GF-D8 (cell line): Measurements from ENCODE around the gene ATP6V0D1.

Experiments used
- DNase-seq: peaks from one replicate; lab custom pipeline; 2025; lab: John Stamatoyannopoulos, UW

ATP6V0D1 gene

DNA sequence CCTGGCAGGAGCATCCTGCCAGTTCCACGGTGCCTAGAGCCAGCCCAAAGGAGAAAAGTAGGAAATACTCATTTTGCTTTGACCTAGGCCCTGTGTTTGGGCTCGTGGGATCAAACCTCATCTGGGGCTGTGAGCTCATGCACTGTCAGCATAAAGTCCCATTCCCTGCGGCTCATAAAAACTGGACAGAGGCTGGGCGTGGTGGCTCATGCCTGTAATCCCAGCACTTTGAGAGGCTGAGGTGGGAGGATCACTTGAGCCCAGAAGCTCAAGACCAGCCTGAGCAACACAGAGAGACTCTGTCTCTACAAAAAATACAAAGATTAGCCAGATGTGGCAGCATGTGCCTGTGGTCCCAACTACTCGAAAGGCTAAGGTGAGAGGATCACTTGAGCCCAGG lies 17.9 kb downstream of the ATP6V0D1 start:
- no peak for DNase-seq

DNA sequence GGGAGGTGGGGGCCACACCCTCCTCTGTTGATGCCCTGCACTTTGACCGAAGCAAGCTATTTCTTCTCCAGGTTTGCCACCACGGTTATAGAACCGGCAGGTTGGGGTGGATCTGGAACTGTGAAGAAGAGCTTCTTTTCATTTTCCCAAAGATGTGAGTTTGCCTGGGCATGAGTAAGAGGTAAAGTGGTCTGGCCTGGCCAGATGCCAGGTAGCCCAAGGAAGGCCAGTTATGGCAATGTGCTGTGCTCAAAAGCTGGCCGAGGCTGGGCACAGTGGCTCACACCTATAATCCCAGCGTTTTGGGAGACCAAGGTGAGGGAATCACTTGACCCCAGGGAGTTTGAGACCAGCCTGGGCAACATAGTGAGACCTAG lies 18.7 kb downstream of the ATP6V0D1 start:
- DNase-seq: no peak

DNA sequence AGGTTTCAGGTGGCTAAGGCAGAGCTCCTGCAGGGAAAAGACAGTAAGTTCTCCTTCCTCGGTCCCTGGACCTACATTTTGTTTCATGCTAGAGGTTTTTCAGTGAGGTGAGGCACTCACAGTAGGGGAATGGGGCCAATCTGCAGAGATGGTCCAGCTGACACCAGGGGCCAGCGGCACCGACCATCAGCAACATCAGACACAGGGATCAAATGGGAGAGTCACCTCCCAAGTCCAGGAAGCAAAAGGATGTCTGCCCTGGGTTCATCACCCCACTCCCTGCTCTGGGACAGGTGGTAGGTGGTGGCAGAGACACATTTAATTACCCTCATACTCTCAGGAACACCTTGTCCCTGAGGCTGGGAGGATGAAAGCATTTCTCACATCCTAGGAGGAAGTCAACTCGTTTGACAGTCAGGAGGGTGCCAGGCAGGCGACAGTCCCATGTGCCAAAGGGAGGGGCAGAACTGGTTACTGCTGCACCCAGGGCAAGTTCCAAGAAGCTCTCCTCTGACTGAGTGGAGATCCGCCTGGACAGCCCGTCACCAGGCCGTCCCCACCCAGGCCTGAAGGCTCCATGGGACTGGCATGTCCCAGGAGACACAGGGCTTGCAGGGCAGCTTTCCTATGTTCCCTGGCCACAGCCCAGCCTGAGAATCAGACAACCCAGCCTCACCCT lies 19.2 kb downstream of the ATP6V0D1 start:
- no peak for DNase-seq

DNA sequence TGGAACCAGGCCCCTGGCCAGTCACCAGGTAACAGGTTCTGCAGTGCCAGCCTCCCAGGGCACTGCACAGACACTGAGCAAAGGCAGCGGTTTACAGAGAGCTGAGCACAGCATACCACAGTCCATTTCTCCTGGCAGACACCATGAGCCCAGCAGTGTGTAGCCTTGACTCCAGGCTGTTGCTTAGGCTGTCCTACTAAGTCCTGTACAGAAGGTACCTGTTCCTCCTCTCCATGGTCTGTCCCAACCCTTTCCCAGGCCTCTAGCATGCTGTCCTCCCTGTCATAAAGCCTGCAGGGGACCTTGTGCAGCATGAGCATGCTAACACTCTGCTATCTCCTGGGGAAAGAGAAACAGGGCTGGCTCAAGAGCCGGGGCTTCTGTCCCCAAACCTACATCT lies 20.0 kb downstream of the ATP6V0D1 start:
- DNase-seq: no peak

DNA sequence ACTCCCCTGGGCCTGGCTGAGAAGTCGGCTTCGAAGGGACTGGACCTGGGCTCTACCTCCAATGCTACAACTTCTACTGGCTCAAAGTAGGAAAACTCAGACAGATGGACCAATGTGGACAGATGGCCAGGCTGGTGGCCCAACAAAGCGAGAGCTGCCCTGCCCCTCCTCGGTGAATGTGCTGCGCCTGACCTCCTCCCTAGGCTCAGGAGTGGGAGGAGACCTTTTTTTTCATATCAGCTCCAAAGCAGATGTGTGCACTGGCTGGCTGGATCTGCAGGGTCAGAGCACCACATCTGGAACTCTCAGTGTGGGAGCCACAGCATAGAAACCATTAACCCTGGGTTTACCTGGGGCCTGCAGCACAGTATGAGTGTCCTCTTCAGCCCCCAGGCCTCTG lies 20.8 kb downstream of the ATP6V0D1 start:
- no peak for DNase-seq

DNA sequence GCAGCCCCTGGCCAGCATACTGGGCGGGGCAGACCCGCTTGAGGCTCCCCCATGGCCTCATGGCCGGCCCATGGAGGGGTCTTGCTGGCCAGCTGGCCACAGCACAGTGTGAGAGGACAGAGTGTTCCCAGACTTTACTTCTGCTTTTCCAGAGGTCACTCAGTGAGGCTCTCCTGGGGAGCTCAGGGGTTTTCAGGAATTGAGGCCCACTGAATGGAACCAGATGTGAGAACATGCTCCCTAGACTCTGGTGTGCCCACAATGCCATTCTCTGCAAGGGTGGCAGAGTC lies 21.2 kb downstream of the ATP6V0D1 start:
- no peak for DNase-seq

DNA sequence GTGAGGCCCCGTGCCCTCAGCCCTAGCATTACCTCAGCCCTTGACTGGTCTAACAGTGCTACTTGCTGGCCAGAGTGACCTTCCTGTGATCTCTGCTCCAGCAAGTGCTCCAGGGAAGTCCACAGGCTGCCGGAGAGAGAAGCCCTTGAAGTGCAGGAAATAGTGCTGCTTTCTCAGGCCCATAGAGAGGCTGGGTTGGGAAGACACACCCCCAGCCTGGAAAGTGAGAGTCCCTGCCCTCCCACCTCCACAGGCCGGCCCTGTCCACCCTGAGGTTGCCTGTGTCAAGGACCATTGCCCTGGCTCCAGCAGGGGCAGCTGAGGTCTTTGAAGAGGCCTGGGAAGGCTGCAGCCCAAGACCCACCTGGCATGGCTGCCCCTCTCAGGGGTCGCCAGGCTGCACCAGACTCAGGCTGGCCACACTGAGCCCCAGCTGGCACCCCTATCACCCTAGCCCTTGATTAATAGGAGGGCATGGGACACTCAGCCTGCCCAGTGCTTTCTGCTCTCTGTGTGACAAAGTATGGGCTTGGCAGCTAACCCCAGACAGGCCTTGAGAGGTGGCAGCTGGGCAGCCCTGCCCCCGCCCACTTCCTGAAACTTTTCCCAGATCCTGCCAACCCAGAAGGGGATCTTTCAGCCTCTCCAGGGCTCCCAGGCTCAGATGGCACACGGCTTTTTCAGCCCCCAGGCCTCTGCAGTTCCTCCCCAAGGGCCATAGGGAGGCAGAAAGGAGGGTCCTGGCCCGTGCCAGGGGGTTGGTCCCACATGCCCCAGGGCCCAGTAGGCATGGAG lies 21.7 kb downstream of the ATP6V0D1 start:
- DNase-seq: no peak

DNA sequence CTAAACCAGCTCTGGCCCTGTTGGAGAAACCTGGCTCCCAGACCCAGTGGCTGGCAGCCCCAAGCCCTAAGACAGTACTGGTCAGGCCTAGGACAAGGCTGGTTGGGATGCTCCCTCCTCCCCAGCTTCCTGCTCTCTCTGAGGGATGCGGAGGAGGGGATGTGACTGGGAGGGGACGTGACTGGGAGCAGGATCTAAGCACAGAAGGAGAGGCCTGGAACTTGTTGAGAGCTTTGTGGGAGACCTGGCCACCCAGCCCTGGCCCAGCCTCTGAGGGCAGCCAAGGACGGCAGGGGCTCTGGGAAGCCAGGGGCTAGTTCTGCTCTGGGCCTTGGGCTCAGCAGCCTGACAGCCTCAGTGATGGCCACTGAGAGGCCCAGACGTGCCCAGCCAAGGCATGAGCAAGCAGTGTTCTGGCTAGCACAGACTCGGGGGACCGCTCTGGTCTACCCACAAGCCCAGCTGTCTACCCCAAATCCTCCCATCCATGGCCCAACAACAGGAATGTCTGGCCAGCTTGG lies 22.8 kb downstream of the ATP6V0D1 start:
- DNase-seq: no peak

DNA sequence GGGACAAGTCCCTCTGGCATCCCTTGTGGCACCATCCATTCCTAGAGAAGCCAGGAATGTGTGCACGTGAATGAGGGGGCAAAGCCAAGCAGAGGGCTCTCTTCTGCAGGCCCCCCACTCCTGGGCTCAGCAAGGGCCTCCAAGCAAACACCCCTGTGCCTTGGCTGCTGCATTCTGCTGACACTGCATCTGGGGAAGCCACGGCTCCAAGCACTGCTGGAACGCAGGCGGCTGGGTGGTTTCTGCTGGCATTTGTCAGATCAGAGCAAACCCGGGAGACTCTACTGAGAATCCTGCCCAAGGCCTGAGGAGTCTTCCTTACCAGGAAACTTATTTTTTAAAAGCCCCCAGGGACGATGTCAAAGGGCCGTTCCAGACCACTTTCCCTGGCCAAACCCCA lies 23.3 kb downstream of the ATP6V0D1 start:
- no peak for DNase-seq

DNA sequence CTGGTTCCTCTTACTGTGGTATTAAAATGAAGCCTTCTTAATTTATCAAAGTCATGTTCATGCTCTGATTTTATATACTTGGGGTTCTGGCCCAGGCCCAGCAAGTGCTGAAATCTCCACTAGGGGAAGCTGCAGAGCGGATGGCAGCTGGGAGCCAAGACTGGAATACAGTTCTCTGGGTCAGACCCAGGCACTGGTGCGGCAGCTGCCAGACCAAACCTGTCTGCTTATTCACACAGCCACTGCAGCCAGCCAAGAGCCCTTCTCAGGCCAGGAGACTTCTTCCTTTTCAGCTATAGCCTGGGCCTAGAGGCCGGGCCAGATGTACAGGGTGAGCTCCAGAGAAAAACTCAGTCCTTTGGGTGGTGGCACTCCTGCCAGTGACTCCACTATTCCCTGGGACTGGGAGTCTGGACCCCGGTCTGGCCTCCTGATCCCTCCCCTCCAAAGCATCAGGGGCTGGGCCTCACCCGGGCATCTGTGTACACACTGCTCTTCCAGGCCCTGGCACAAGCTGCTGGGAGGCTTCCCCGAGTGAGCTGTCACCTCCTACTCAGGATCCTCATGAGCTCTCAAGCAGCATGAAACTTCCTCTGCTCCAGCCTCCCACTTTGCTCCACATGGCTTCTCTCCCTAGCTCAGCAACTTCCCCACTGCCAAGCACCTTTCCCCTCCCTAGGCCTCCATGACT lies 24.4 kb downstream of the ATP6V0D1 start:
- no peak for DNase-seq

DNA sequence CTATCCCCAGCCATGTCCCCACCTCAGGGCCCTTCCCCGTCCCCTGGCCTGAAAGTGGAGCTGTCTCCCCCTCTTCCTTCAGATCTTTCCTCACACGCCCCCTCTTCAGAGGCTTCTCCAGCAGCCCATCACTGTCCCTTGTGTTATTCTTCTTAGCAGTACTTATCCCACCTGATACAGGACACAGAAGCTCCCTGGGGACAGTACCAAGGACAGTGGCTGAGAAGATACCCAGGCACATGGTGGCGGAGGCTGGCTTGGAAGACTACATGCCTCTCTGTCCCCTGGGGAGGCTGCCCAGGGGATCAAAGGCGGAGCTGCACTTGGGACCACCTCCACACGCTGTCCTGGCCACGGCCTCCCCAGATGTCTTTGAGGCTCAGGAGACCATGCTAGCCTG lies 26.1 kb downstream of the ATP6V0D1 start:
- no peak for DNase-seq

DNA sequence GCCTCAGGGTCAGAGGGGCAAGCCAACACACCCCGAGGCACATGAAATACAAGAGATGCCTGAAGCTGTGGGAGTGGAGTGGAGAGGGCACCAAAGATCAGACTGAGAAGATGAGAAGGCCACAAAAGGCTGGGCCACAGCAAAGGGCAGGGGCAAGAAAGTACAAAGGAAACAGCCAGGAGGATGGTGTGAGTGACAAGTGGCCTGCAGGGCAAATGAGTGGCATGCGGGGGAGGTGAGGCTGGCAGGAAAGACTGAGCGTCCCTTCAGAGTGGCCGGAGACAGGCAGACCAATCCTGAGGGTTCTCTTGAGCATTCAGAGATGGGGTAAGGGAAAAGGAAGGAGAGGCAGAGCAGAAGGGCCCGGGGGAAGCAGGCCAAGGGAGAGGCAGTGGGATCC lies 26.9 kb downstream of the ATP6V0D1 start:
- DNase-seq: no peak

DNA sequence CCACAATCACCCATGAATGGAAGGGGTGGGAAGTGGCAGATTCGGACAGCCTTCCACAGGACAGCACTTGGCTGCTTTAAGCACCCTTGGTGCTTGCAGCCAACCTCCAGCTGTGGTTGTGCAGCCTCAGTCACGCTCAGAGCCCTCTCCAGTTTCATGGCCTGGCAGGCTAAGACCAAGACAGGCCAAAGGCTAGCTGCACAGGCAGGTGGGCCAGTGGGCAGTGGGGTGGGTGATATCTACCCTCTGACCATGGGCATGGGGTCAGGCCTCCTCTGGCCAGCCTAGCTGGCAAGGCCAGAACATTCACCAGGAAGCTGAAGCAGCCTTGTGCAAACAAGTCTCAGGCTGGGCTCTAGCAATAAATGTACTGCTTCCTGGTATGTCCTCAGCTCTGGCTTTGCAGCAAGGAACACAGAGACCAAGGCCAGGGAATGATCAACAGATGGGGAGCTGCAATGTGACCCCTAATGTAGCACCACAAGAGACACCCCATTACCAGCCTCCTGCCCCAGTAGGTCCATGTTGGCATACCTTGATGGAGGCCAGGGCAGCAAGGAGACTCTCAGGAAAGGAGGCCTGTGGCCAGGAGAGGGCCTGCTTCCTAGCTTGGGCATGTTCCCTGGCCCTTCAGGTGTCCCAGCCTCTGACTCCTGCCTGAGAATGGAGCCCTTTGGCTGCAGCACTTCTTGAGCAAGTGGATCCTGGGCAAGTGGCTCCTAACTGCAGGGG lies 29.1 kb downstream of the ATP6V0D1 start:
- no peak for DNase-seq

DNA sequence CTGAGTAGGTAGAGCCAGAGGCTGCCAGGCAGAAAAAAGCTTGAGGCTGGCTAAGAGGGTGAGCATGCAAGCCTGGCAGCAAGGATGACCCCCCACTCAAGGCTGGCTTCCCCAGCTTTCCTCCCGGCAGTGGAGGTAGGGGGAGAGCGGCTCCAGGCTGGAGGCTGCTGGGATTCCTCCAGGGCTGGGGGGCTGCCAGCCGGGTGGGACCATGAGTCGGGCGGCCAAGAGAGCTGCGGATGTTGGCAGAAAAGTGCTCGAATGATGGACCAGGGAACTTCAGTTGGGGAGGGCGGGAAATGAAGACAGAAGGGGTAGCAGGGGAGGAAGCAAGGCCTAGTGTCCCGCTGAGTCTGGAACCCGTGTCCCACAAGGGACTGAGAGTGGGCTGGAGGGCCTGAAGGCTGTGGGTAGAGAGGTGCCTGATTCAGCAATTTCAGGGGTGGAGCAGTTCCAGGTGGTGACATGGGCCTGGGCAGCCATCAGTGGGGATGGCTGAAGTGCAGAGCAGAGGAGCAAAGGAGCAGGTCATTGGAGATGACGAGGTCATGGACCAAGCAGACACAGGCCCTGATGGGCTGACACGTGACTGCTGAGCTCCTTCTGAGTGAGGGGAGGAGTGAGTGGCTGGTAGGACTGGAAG lies 29.8 kb downstream of the ATP6V0D1 start:
- no peak for DNase-seq

DNA sequence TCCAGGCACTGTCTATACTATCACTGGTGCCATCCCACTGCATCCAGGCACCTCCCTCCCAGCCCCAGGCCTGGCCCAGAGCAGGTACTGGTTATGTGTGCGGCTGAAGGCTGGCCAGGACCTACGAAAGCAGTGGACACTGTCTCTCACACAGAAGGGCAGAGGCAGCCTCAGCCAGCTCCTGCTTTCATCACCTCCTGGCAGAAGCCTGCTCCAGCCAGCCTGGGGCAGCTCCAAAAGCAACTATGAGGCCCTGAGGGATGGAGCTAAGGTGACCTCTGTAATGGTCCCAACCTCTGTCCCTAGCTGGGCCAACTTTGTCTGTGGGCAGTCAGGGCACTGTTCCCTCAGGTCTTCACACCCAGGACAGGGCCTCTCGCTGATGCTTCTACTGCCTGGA lies 31.2 kb downstream of the ATP6V0D1 start:
- DNase-seq: no peak

DNA sequence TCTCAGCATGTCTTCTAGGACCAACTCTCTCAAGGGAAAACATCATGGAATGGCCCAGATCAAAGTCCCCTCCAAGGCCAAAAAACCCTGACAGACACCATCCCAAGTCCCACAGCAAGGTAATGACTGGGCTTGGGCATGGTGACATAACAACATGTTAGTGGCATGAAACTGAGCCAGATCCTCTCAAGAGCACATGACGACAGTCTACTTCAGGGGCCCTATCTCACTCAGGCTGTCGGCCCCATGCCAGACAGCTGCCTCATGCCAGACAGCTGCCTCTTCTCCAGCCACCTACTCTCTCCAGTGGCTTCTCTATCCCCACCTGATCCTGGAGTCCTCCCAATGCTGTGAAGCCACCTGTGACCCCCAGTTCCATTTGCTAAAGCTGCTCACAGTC lies 31.6 kb downstream of the ATP6V0D1 start:
- DNase-seq: no peak

DNA sequence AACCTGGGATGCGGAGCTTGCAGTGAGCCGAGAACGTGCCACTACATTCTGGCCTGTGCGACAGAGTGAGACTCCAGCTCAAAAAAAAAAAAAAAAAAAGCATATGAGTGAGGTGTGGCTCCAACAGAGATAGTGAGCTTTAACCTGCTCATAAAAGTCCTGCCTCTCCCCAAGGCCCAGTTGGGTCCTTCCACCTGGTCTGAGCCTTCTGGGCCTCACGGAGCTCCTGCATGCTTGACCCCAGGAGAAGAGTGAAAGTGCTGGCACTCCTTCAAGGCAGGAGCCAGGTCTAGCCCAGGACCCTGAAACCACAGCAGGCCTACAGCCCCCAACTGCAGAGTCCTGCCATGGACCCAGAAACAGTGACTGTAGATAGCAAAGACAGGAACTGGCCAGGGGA lies 32.4 kb downstream of the ATP6V0D1 start:
- no peak for DNase-seq

DNA sequence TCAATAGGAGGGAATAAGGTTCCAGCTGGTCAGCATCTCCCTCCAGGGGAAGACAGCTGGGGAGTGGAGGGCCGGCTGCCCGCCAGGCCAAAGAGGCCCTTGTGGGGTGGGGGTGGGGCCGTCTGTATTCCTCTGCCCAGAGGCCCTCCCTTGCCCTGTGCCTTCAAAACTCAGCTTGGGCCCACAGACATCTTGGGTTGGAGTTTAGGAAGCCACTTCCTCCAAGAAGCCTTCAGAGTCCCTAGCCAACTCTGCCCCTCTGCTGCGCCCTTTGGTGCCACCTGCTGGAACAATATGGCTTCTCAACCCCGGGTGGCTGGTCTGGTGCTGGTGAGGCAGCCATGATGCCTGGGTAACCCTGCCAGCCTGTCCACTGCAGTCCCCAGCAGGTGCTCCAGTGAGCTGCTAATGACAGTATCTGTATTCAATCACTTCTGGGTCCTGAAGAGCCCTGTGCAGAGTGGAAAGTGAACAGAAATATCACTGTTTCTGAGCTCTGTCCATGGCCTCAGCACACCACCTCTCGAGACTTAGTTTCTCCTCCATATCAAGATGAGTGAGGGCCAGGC lies 33.4 kb downstream of the ATP6V0D1 start:
- DNase-seq: no peak

DNA sequence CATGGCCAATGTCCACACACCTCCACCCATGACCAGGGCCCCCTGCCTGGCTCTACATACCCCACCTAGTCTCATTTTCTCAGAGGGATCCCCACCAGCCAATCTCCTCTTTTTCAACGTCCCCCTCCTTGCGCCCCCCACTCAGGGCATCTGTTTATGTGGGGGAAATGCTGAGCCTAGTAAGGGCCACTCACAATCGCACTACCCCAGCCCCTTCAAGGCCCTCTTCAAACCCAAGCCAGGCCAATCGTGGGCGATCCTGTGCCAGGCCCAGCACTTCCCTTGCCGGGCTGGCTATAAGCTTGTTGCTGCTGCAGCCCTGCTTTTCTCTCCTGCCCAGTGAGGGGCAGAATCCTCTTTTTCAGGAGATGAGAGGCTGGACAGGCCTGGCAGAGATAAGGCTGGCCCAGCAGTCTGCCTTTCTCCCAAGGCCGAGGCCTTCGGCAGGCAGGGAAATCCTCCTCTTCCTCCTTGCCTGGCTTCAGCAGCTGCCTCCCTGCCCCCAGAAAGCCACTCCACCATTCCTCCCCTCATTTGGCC lies 33.9 kb downstream of the ATP6V0D1 start:
- no peak for DNase-seq

DNA sequence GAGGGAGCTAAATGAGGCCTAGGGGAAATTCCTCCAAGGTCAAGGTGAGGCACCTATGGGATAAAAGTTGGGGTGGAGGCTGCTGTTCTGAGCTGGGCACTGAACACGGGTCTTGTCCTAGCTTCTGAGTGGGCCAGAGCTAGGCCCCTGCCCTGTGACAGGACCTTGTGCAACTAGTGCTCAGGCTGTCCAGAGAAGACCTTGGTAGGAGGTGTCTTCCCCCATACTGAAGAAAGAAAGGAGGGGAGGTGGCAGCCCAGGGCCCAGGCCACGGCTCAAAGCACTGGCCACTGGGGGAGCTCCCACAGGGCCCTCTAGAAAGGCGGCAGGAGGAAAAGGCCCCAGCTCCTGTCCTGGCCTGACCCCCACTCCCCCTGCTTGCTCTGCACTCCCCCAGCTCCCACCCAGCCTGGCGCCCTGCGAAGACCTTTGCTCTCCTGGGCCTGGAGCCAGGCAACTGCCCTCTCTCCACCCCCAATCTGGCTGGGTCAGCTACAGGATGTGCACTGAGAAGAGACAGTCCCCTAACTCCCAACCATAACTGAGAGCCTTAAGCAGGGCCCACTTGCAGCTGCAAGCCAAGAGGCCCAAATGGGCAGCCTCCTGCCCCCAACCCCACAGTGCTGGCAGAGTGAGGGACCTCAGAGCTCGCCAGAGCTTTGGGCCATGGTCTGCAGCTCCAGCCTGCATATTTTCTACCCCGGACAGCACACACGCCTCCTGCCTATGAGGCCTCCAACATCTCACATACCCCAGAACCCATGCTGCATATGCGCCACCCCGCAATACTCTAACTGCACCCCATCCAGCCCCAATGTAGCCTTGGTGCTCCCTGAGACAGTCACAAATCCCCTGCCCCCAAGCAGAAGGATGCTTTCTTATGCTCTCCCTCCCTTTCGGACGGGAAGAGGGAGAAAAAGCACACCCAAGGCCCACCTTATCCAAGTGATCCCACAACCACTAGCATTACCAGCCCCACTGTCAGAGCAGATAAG lies 34.7 kb downstream of the ATP6V0D1 start:
- no peak for DNase-seq
